Measurements from ENCODE around the gene NUDT13. TPM values are rescaled to one million over a fixed set of nuclear protein-coding genes. Genes with fewer than 3 reads are reported as not detected.

NUDT13 gene
- total and polyA plus RNA-seq, 2 of the 8 experiments (the other 6 are each of a cell fraction or from before 2014, with no cell fraction given) = 1.5 to 1.9 TPM

GRCh38 chr10:73073627-73074026 lies 36.6 kb upstream of the NUDT13 start (continued):
- TF ChIP-seq EGR1 (IDR thresholded peaks at IDR 0.05; ENCODE audit: borderline replicate concordance, low read depth, low read length) (no peak), SAP30 (IDR thresholded peaks at IDR 0.05; ENCODE audit: insufficient read depth, insufficient replicate concordance, low read length) (no peak), CBX5 (IDR thresholded peaks at IDR 0.05; ENCODE audit: low read depth, low read length) (no peak), RAD21 (IDR thresholded peaks at IDR 0.05 in 1 of 2, conservative IDR thresholded peaks at IDR 0.05 in 1 of 2; ENCODE audit: low read depth in 2 of 2, low read length in 2 of 2) (no peak)
